Lower leg skin (tissue), 4 donors: ENCODE measurements around the gene COBL. TPM values are rescaled to one million over a fixed set of nuclear protein-coding genes. Genes with fewer than 3 reads are reported as not detected.

Experiments
- DNase-seq, 2 donors: peaks; one replicate each; pipeline ENCODE4 v3.0.0-alpha.2; 2019; ENCODE audit warnings: low spot score in 2 of 2
- H3K4me3 ChIP-seq: fragments of 200-600 bp; sonication (generic); 2 replicates; pipeline ENCODE4 v1.5.1; 2017; ENCODE audit warnings: mild to moderate bottlenecking, low read depth; ENCODE audit not compliant: poor library complexity, severe bottlenecking
- CTCF ChIP-seq, 3 donors: fragments of 450-650 bp; IDR thresholded peaks; one replicate each; pipeline ENCODE4 v1.5.1; 2016; ENCODE audit warnings: antibody characterized with exemption in 3 of 3, mild to moderate bottlenecking in 3 of 3, moderate library complexity in 2 of 3
- POLR2A ChIP-seq, 2 donors: fragments of 450-650 bp; IDR thresholded peaks; one replicate each; pipeline ENCODE4 v1.6.1; 2016 to 2017; ENCODE audit warnings: antibody characterized with exemption in 2 of 2, mild to moderate bottlenecking in 1 of 2, moderate library complexity in 1 of 2
- WGBS, 2 donors: methylation state at CpG; one replicate each; pipeline ENCODE4 v1.1.5; 2018; 5-methylcytosine and 5-hydroxymethylcytosine counted together
- intact Hi-C: fragments of 100-400 bp; cut with DNase I; formaldehyde crosslinking; loops from one replicate; pipeline ENCODE4 v1.15.0; 2023; ENCODE audit warnings: low total_unique reads
- total RNA-seq, 4 donors: library from RNA; depleted of rRNA; stranded (reverse); fragments of >200 nt; gene quantifications; one replicate each; pipeline ENCODE4 v1.1.0, GENCODE V29; 2016

COBL gene
- total RNA-seq, 4 donors from 2014 or later = 40.2 to 94.1 (median 66.5) TPM

- WGBS, 2 donors = 90 to 91% methylated on average over 8 of the region's 8 CpGs
- DNase-seq = peak in 1 of 2 donors; percentile 39
- H3K4me3 ChIP-seq = no peak overlapping the region
- intact Hi-C loops = no loop called here
- no peak for TF ChIP-seq POLR2A (IDR thresholded peaks at IDR 0.05)
- no peak for TF ChIP-seq CTCF (IDR thresholded peaks at IDR 0.05)
Observed at GRCh38 chr7:51234609-51235308, 81.8 kb downstream of the COBL start.

GRCh38 chr7:51234139-51234538 lies 82.5 kb downstream of the COBL start:
- no peak for TF ChIP-seq POLR2A (IDR thresholded peaks at IDR 0.05)
- TF ChIP-seq CTCF (IDR thresholded peaks at IDR 0.05) = no peak
- peak in 1 of 2 donors; percentile 76 for DNase-seq
- WGBS, 2 donors = 87 to 90% methylated on average over 13 of the region's 13 CpGs
- no peak overlapping the region for H3K4me3 ChIP-seq
- intact Hi-C loops = no loop called here

- H3K4me3 ChIP-seq = no peak overlapping the region
- intact Hi-C loops = no loop called here
- no peak for TF ChIP-seq POLR2A (IDR thresholded peaks at IDR 0.05)
- no peak for TF ChIP-seq CTCF (IDR thresholded peaks at IDR 0.05)
- peak in 1 of 2 donors; percentile 54 for DNase-seq
- 83 to 85% methylated on average over 13 of the region's 13 CpGs for WGBS, 2 donors
Observed at GRCh38 chr7:51233374-51233773, 83.2 kb downstream of the COBL start.

GRCh38 chr7:51230723-51231122 lies 85.9 kb downstream of the COBL start:
- no peak overlapping the region for H3K4me3 ChIP-seq
- no peak for TF ChIP-seq POLR2A (IDR thresholded peaks at IDR 0.05)
- DNase-seq = peak in 1 of 2 donors; percentile 54
- 84 to 86% methylated on average over 5 of the region's 5 CpGs for WGBS, 2 donors
- intact Hi-C loops = no loop called here

GRCh38 chr7:51230324-51230625 lies 86.3 kb downstream of the COBL start:
- intact Hi-C loops = no loop called here

More at GRCh38 chr7:51230324-51230625, 86.3 kb downstream of the COBL start:
- TF ChIP-seq POLR2A (IDR thresholded peaks at IDR 0.05) = no peak
- no peak for TF ChIP-seq CTCF (IDR thresholded peaks at IDR 0.05)
- peak in 1 of 2 donors; percentile 63 for DNase-seq
- no peak overlapping the region for H3K4me3 ChIP-seq
- 47 to 50% methylated on average over 2 of the region's 2 CpGs for WGBS, 2 donors
